ENCODE results near the gene FILIP1. TPM values are rescaled to one million over a fixed set of nuclear protein-coding genes. Genes with fewer than 3 reads are reported as not detected.
A peak's percentile ranks its signal among the peaks of the same experiment; 100 is the strongest.

FILIP1 gene
- total and polyA plus RNA-seq, 8 donors: 0.31 to 29.8 (median 5.7) TPM

DNA sequence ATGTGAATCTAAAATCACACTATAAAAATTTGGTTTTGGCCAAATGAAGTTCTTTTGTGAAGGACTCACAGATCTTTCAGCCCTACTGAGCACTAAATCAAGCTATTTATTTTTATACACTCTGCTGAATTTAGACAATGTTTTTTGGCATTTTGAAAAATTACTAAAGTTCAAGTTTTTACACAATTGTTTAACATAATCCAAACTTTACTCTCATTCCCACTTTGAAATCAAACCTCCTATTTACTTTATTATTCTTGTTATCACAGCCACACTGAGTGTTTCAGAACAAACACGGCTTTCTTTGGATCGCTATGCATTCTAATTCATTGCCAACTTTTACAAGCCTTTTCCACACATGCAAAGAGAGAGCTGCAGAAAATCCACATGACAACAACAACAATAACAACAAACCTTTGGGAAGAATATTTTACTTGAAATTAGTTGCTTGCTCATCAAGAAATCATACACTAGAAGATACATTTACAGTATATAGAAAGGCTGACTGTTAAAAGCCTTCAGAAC, 159.9 kb downstream of the FILIP1 start:
- H3K27ac ChIP-seq: peak overlapping the region in 1 of 5 donors; percentile 13
- intact Hi-C loops (cut with DNase I; ENCODE audit: low total_unique reads): no loop called here
- H3K4me3 ChIP-seq: no peak overlapping the region
- WGBS, 5 donors: 20 to 37% (median 31%) methylated on average over 2 of the region's 2 CpGs
- peaks cover 0 to 18% (median 7%) of the 10 kb centered on the region in 4 donors for H3K4me1 ChIP-seq
- TF ChIP-seq POLR2AphosphoS5 (IDR thresholded peaks at IDR 0.05): no peak
- no peak for TF ChIP-seq CTCF (IDR thresholded peaks at IDR 0.05)
- no peak for TF ChIP-seq POLR2A (IDR thresholded peaks at IDR 0.05)
- TF ChIP-seq EP300 (IDR thresholded peaks at IDR 0.05): no peak
- no peaks in the 10 kb centered on the region for H3K9me3 ChIP-seq
- no peaks in the 10 kb centered on the region for H3K27me3 ChIP-seq
- peak in 1 of 2 donors; percentile 27 for DNase-seq
- no peaks in the 10 kb centered on the region for H3K36me3 ChIP-seq

DNA sequence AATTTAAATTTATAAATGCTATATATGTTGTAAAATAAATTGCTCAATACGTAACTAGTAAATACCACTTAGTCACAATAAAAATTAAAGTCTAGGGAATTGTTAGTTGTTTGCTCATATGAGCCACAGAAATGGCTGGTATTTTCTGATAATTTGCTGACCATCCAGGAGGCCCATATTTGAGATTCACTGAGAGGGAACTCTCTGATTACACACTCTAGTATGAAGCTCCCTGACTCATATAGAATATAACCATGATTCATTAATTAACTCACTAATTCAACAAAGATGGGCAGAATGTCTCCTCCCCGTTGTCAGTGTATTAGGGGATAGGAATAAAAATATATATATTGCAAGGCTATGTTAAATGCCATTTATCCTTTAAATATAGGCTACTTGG, 162.4 kb downstream of the FILIP1 start:
- Histone ChIP-seq H3K4me1 (peaks cover 0 to 18% (median 7%) of the 10 kb centered on the region in 4 donors), H3K27ac (no peak overlapping the region), H3K27me3 (no peaks in the 10 kb centered on the region), H3K9me3 (no peaks in the 10 kb centered on the region), H3K4me3 (no peak overlapping the region), H3K36me3 (no peaks in the 10 kb centered on the region)
- 89 to 94% (median 92%) methylated on average over 2 of the region's 2 CpGs for WGBS, 5 donors
- intact Hi-C loops (cut with DNase I; ENCODE audit: low total_unique reads): no loop called here
- DNase-seq: no peak
- TF ChIP-seq CTCF (IDR thresholded peaks at IDR 0.05) (no peak), POLR2A (IDR thresholded peaks at IDR 0.05) (no peak), EP300 (IDR thresholded peaks at IDR 0.05) (no peak)

DNA sequence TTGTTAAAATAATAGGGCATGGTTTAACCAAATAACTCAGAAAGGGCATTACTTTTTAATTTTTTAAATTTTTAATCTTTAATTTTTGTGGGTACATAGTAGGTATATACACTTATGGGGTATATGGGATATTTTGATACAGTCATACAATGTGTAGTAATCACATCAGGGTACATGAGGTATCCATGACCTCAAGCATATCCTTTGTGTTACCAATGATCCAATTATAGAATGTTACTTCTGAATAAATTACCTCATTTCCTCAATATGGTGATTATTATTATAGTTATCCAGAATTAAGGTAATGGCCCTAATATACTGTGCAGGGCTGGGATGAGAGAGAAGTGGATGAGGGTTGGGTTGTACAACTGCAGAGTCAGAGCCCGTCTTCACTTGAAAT, 163.9 kb downstream of the FILIP1 start:
- WGBS, 5 donors: 96 to 100% (median 98%) methylated on average over 1 of the region's 1 CpG
- peaks cover 0 to 12% (median 4%) of the 10 kb centered on the region in 4 donors for H3K4me1 ChIP-seq
- H3K36me3 ChIP-seq: no peaks in the 10 kb centered on the region
- H3K9me3 ChIP-seq: no peaks in the 10 kb centered on the region
- TF ChIP-seq EP300 (IDR thresholded peaks at IDR 0.05) (no peak), POLR2A (IDR thresholded peaks at IDR 0.05) (no peak), POLR2AphosphoS5 (IDR thresholded peaks at IDR 0.05) (no peak), CTCF (IDR thresholded peaks at IDR 0.05) (no peak)
- intact Hi-C loops (cut with DNase I; ENCODE audit: low total_unique reads): no loop called here
- no peak overlapping the region for H3K4me3 ChIP-seq
- no peaks in the 10 kb centered on the region for H3K27me3 ChIP-seq
- DNase-seq: no peak
- no peak overlapping the region for H3K27ac ChIP-seq

GRCh38 chr6:75327807-75328206, 165.8 kb downstream of the FILIP1 start:
- H3K27me3 ChIP-seq: no peaks in the 10 kb centered on the region
- no peaks in the 10 kb centered on the region for H3K36me3 ChIP-seq
- TF ChIP-seq POLR2A (IDR thresholded peaks at IDR 0.05): no peak
- no peak for TF ChIP-seq EP300 (IDR thresholded peaks at IDR 0.05)
- TF ChIP-seq POLR2AphosphoS5 (IDR thresholded peaks at IDR 0.05): no peak
- no peak for TF ChIP-seq CTCF (IDR thresholded peaks at IDR 0.05)
- no peaks in the 10 kb centered on the region for H3K4me1 ChIP-seq
- no peak for DNase-seq
- intact Hi-C loops (cut with DNase I; ENCODE audit: low total_unique reads): no loop called here
- H3K27ac ChIP-seq: no peak overlapping the region
- no peak overlapping the region for H3K4me3 ChIP-seq
- WGBS, 5 donors: 76 to 90% (median 88%) methylated on average over 1 of the region's 1 CpG
- H3K9me3 ChIP-seq: no peaks in the 10 kb centered on the region

All from stomach (tissue), 9 donors.